ENCODE data around the gene CFAP43. TPM values are rescaled to one million over a fixed set of nuclear protein-coding genes. Genes with fewer than 3 reads are reported as not detected.

The CFAP43 gene
- 15.9 TPM for total RNA-seq

- peak; percentile 92 for FAIRE-seq
These were observed at the start of gene CFAP43 for GRCh38 chr10:104231784-104232612. Gene CFAP43, minus strand, starts transcription at chr10:104232364. Its CDS starts 118 bp downstream, at chr10:104232246.

GRCh38 chr10:104281694-104282093 lies 49.5 kb upstream of the CFAP43 start:
- no peak for FAIRE-seq
- DNase-seq (ENCODE audit: low spot score in 2 of 2): no peak

More at GRCh38 chr10:104231784-104232612, at the start of gene CFAP43:
- peak; percentile 89 to 95 for DNase-seq (ENCODE audit: low spot score in 2 of 2)

GRCh38 chr10:104279550-104280259 lies 47.5 kb upstream of the CFAP43 start:
- DNase-seq (ENCODE audit: low spot score in 2 of 2): no peak
- no peak for FAIRE-seq

GRCh38 chr10:104277785-104278184 lies 45.6 kb upstream of the CFAP43 start:
- FAIRE-seq: no peak
- no peak for DNase-seq (ENCODE audit: low spot score in 2 of 2)

GRCh38 chr10:104276192-104276591 lies 44.0 kb upstream of the CFAP43 start:
- FAIRE-seq (no peak), DNase-seq (ENCODE audit: low spot score in 2 of 2) (no peak)

- no peak for FAIRE-seq
These were observed 42.9 kb upstream of the CFAP43 start for GRCh38 chr10:104274762-104275721.

GRCh38 chr10:104273899-104274575 lies 41.9 kb upstream of the CFAP43 start:
- FAIRE-seq: no peak

More at GRCh38 chr10:104274762-104275721, 42.9 kb upstream of the CFAP43 start:
- DNase-seq (ENCODE audit: low spot score in 2 of 2): peak in 1 of 2 donors; percentile 60

GRCh38 chr10:104273286-104273685 lies 41.1 kb upstream of the CFAP43 start:
- DNase-seq (ENCODE audit: low spot score in 2 of 2): no peak
- no peak for FAIRE-seq

More at GRCh38 chr10:104273899-104274575, 41.9 kb upstream of the CFAP43 start:
- no peak for DNase-seq (ENCODE audit: low spot score in 2 of 2)

GRCh38 chr10:104268713-104269645 lies 36.8 kb upstream of the CFAP43 start, which contains the start of gene GSTO2:
Gene GSTO2, plus strand, starts transcription at chr10:104269184. Its CDS starts 5,732 bp downstream, at chr10:104274916.
- DNase-seq (ENCODE audit: low spot score in 2 of 2): peak; percentile 97 to 100
- peak; percentile 95 for FAIRE-seq

- no peak for FAIRE-seq
These were observed 36.2 kb upstream of the CFAP43 start for GRCh38 chr10:104268405-104268712.

GRCh38 chr10:104267721-104268404 lies 35.7 kb upstream of the CFAP43 start:
- FAIRE-seq (no peak), DNase-seq (ENCODE audit: low spot score in 2 of 2) (no peak)

More at GRCh38 chr10:104268405-104268712, 36.2 kb upstream of the CFAP43 start:
- no peak for DNase-seq (ENCODE audit: low spot score in 2 of 2)

- FAIRE-seq: no peak
- DNase-seq (ENCODE audit: low spot score in 2 of 2): no peak
These were observed 32.6 kb upstream of the CFAP43 start for GRCh38 chr10:104264783-104265182.

- FAIRE-seq: no peak
- no peak for DNase-seq (ENCODE audit: low spot score in 2 of 2)
These were observed 29.9 kb upstream of the CFAP43 start for GRCh38 chr10:104262055-104262454.

GRCh38 chr10:104260775-104261115 lies 28.6 kb upstream of the CFAP43 start:
- FAIRE-seq: no peak

GRCh38 chr10:104259999-104260774 lies 28.0 kb upstream of the CFAP43 start:
- DNase-seq (ENCODE audit: low spot score in 2 of 2) (no peak), FAIRE-seq (no peak)

More at GRCh38 chr10:104260775-104261115, 28.6 kb upstream of the CFAP43 start:
- DNase-seq (ENCODE audit: low spot score in 2 of 2): no peak

- no peak for DNase-seq (ENCODE audit: low spot score in 2 of 2)
- FAIRE-seq: no peak
These were observed 27.3 kb upstream of the CFAP43 start for GRCh38 chr10:104259456-104259855.

- no peak for DNase-seq (ENCODE audit: low spot score in 2 of 2)
- FAIRE-seq: no peak
These were observed 26.0 kb upstream of the CFAP43 start for GRCh38 chr10:104258209-104258608.

Data from frontal cortex (tissue), 4 donors.